HepG2 (cell line): ENCODE results near the gene GNAZ.

ENCODE experiments used
- BRCA1 ChIP-seq: sonication (generic); formaldehyde crosslinking; IDR thresholded peaks from 2 replicates; pipeline ENCODE4 v1.4.0; 2020; ENCODE audit warnings: missing genetic modification reagents
- CREM ChIP-seq, 2 experiments: sonication (generic) in 1 of 2; formaldehyde crosslinking in 1 of 2; IDR thresholded peaks; 2 replicates each; pipeline versions ENCODE4 v1.4.0 to v1.6.1; 2016 to 2020; ENCODE audit warnings: antibody characterized with exemption in 1 of 2, mild to moderate bottlenecking in 1 of 2, missing genetic modification reagents in 1 of 2
- ETV5 ChIP-seq: IDR thresholded peaks from 2 replicates; pipeline ENCODE4 v1.6.1; 2018; ENCODE audit warnings: missing biosample characterization, missing genetic modification reagents, inconsistent platforms, borderline replicate concordance
- GTF2F1 ChIP-seq: fragments of 150-350 bp; IDR thresholded peaks from 2 replicates; pipeline ENCODE4 v1.6.1; 2014; ENCODE audit warnings: low read length
- JUNB ChIP-seq: sonication (generic); formaldehyde crosslinking; IDR thresholded peaks from 2 replicates; pipeline ENCODE4 v1.8.0; 2022; ENCODE audit warnings: missing genetic modification reagents, mild to moderate bottlenecking, borderline replicate concordance
- KLF16 ChIP-seq, 2 experiments: sonication (generic) in 1 of 2; formaldehyde crosslinking in 1 of 2; IDR thresholded peaks; 2 replicates each; pipeline versions ENCODE4 v1.6.1 to v1.8.0; 2016 to 2023; ENCODE audit warnings: missing genetic modification reagents in 2 of 2, missing compliant biosample characterization in 1 of 2
- POLR2A ChIP-seq, 2 experiments: IDR thresholded peaks; 2 replicates each; pipeline ENCODE4 v1.6.1; 2011; ENCODE audit warnings: low read depth in 2 of 2, low read length in 2 of 2, mild to moderate bottlenecking in 1 of 2, moderate library complexity in 1 of 2; ENCODE audit not compliant: insufficient read depth in 1 of 2
- ZNF589 ChIP-seq: sonication (generic); formaldehyde crosslinking; conservative IDR thresholded peaks from 2 replicates; pipeline ENCODE4 v1.8.0; 2022; ENCODE audit warnings: mild to moderate bottlenecking, moderate library complexity, missing genetic modification reagents
- TF ChIP-seq, protein P1 (sequence below): sonication (generic); formaldehyde crosslinking; IDR thresholded peaks from 2 replicates; pipeline ENCODE4 v1.5.0; 2020; ENCODE audit warnings: mild to moderate bottlenecking, missing genetic modification reagents, moderate library complexity
- TF ChIP-seq, protein P2 (sequence below): sonication (generic); formaldehyde crosslinking; IDR thresholded peaks from 2 replicates; pipeline ENCODE4 v1.4.0; 2020; ENCODE audit warnings: missing genetic modification reagents, low read depth, mild to moderate bottlenecking, borderline replicate concordance
- TF ChIP-seq, protein P3 (sequence below): sonication (generic); formaldehyde crosslinking; IDR thresholded peaks from 2 replicates; pipeline ENCODE4 v1.4.0; 2020; ENCODE audit warnings: missing genetic modification reagents

DNA sequence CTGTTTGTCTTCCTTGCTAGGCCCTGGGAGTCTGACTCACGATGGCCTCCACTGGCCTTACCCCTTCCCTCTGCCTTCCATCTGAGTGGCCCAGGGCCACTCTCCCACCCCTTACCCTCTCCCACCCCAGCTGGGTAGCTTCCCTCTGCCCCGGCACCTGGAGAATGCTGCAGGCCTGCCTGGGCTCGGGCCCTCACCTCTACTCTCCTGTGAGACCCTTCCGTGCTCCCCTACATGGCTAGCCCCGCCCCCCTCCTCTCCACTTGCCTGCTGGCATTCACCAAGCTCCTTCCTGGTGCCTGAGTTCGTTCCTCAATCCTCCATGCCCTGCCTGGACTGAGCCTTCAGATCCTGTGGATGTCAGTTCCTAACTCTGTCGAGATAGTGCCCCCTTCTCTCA lies 83.7 kb downstream of the GNAZ start:
- no peak for TF ChIP-seq GTF2F1
- no peak for TF ChIP-seq KLF16 (CRISPR knock-in tag; IDR thresholded peaks at IDR 0.05)
- TF ChIP-seq, protein P1, sequence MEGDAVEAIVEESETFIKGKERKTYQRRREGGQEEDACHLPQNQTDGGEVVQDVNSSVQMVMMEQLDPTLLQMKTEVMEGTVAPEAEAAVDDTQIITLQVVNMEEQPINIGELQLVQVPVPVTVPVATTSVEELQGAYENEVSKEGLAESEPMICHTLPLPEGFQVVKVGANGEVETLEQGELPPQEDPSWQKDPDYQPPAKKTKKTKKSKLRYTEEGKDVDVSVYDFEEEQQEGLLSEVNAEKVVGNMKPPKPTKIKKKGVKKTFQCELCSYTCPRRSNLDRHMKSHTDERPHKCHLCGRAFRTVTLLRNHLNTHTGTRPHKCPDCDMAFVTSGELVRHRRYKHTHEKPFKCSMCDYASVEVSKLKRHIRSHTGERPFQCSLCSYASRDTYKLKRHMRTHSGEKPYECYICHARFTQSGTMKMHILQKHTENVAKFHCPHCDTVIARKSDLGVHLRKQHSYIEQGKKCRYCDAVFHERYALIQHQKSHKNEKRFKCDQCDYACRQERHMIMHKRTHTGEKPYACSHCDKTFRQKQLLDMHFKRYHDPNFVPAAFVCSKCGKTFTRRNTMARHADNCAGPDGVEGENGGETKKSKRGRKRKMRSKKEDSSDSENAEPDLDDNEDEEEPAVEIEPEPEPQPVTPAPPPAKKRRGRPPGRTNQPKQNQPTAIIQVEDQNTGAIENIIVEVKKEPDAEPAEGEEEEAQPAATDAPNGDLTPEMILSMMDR (CRISPR knock-in tag), result no peak
- TF ChIP-seq, protein P2, sequence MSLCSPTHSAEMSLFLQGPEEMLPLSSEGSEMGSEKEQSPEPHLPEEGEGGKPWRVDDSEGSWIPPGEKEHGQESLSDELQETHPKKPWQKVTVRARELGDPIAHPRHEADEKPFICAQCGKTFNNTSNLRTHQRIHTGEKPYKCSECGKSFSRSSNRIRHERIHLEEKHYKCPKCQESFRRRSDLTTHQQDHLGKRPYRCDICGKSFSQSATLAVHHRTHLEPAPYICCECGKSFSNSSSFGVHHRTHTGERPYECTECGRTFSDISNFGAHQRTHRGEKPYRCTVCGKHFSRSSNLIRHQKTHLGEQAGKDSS (CRISPR knock-in tag), result no peak
- TF ChIP-seq JUNB (CRISPR knock-in tag), result no peak
- no peak for TF ChIP-seq CREM (IDR thresholded peaks at IDR 0.05)
- TF ChIP-seq CREM (CRISPR knock-in tag; IDR thresholded peaks at IDR 0.05), result no peak
- no peak for TF ChIP-seq BRCA1 (CRISPR knock-in tag)
- TF ChIP-seq POLR2A (IDR thresholded peaks at IDR 0.05; ENCODE audit: insufficient read depth in 1 of 2, low read depth in 2 of 2, low read length in 2 of 2), result no peak
- TF ChIP-seq, protein P3, sequence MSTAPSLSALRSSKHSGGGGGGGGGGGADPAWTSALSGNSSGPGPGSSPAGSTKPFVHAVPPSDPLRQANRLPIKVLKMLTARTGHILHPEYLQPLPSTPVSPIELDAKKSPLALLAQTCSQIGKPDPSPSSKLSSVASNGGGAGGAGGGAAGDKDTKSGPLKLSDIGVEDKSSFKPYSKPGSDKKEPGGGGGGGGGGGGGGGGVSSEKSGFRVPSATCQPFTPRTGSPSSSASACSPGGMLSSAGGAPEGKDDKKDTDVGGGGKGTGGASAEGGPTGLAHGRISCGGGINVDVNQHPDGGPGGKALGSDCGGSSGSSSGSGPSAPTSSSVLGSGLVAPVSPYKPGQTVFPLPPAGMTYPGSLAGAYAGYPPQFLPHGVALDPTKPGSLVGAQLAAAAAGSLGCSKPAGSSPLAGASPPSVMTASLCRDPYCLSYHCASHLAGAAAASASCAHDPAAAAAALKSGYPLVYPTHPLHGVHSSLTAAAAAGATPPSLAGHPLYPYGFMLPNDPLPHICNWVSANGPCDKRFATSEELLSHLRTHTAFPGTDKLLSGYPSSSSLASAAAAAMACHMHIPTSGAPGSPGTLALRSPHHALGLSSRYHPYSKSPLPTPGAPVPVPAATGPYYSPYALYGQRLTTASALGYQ (CRISPR knock-in tag), result no peak
- no peak for TF ChIP-seq ETV5 (CRISPR knock-in tag)
- TF ChIP-seq ZNF589, result no peak
